Measurements from ENCODE around the gene IBTK.
"Not testable (repeated sequence)": the region's sequence is repeated elsewhere in the genome, so short reads cannot be mapped to it uniquely, and the experiment has no call there.

IBTK gene

GRCh38 chr6:82172594-82172993 lies 75.0 kb downstream of the IBTK start:
- no peak for DNase-seq

- DNase-seq, result no peak
Measured at GRCh38 chr6:82169138-82169876, 78.2 kb downstream of the IBTK start.

GRCh38 chr6:82166493-82166892 lies 81.1 kb downstream of the IBTK start:
- DNase-seq, result no peak

- DNase-seq, result no peak
Measured at GRCh38 chr6:82160255-82160990, 87.1 kb downstream of the IBTK start.

GRCh38 chr6:82152786-82153185 lies 94.8 kb downstream of the IBTK start:
- DNase-seq, result not testable (repeated sequence)

- not testable (repeated sequence) for DNase-seq
Measured at GRCh38 chr6:82151147-82151546, 96.4 kb downstream of the IBTK start.

GRCh38 chr6:82145926-82146452 lies 101.6 kb downstream of the IBTK start:
- no peak for DNase-seq

GRCh38 chr6:82144852-82145340 lies 102.6 kb downstream of the IBTK start:
- DNase-seq, result no peak

- no peak for DNase-seq
Measured at GRCh38 chr6:82144007-82144851, 103.3 kb downstream of the IBTK start.

- DNase-seq, result no peak
Measured at GRCh38 chr6:82143041-82143481, 104.5 kb downstream of the IBTK start.

GRCh38 chr6:82142524-82142923 lies 105.0 kb downstream of the IBTK start:
- no peak for DNase-seq

- DNase-seq, result no peak
Measured at GRCh38 chr6:82138075-82138791, 109.3 kb downstream of the IBTK start.

- DNase-seq, result no peak
Measured at GRCh38 chr6:82131441-82131840, 116.1 kb downstream of the IBTK start.

- DNase-seq, result no peak
Measured at GRCh38 chr6:82129797-82130196, 117.7 kb downstream of the IBTK start.

GRCh38 chr6:82128973-82129372 lies 118.6 kb downstream of the IBTK start:
- not testable (repeated sequence) for DNase-seq

- DNase-seq, result no peak
Measured at GRCh38 chr6:82123632-82124031, 123.9 kb downstream of the IBTK start.
